ENCODE data around the gene CST7.

DNA sequence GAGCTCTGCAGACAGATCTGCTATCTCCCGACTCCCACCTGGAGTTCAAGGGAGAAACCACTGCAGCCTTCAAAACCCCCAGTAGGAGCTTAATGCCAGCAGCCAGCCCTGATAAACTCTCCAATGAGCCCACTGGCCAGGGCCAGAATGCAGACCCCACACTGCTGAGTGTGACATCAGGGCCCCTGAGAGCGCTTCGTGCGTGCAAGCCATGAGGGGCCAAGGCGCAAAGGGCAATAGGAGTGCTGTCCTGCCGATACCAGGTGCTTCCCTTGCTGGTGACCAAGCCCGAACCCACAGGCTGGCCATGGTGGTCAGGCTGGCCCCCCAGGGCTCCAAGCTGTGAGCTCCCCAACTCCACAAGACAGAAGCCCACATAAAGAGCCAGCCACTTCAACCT is 33.2 kb upstream of the CST7 start:
- TF ChIP-seq, protein P1, sequence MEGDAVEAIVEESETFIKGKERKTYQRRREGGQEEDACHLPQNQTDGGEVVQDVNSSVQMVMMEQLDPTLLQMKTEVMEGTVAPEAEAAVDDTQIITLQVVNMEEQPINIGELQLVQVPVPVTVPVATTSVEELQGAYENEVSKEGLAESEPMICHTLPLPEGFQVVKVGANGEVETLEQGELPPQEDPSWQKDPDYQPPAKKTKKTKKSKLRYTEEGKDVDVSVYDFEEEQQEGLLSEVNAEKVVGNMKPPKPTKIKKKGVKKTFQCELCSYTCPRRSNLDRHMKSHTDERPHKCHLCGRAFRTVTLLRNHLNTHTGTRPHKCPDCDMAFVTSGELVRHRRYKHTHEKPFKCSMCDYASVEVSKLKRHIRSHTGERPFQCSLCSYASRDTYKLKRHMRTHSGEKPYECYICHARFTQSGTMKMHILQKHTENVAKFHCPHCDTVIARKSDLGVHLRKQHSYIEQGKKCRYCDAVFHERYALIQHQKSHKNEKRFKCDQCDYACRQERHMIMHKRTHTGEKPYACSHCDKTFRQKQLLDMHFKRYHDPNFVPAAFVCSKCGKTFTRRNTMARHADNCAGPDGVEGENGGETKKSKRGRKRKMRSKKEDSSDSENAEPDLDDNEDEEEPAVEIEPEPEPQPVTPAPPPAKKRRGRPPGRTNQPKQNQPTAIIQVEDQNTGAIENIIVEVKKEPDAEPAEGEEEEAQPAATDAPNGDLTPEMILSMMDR (conservative IDR thresholded peaks at IDR 0.05; ENCODE audit: low read depth, low read length), result no peak
- no peak for TF ChIP-seq EZH2 (IDR thresholded peaks at IDR 0.05; ENCODE audit: borderline replicate concordance, low read depth, low read length, poor library complexity, severe bottlenecking)
